Fibroblast of villous mesenchyme (primary cell): ENCODE measurements around the gene SDR39U1. TPM values are rescaled to one million over a fixed set of nuclear protein-coding genes. Genes with fewer than 3 reads are reported as not detected.
"Not testable (repeated sequence)": the region's sequence is repeated elsewhere in the genome, so short reads cannot be mapped to it uniquely, and the experiment has no call there.

ENCODE experiments used
- DNase-seq: peaks from one replicate; pipeline ENCODE4 v3.0.0-alpha.2; 2010; ENCODE audit warnings: low read depth
- H3K4me3 ChIP-seq: 2 replicates; pipeline ENCODE4 v1.5.1; 2011; ENCODE audit warnings: low read depth, mild to moderate bottlenecking, low read length
- total RNA-seq: library from RNA; depleted of rRNA; stranded (reverse); fragments of >200 nt; gene quantifications from 2 replicates; pipeline ENCODE4 v1.2.3, GENCODE V29; 2012
- TF ChIP-seq, protein P1 (sequence below): IDR thresholded peaks from 2 replicates; pipeline ENCODE4 v1.5.1; 2012; ENCODE audit warnings: low read depth, mild to moderate bottlenecking, low read length; ENCODE audit not compliant: insufficient read depth

Gene SDR39U1
- total RNA-seq, 1 donor, result 9.5 TPM

DNA sequence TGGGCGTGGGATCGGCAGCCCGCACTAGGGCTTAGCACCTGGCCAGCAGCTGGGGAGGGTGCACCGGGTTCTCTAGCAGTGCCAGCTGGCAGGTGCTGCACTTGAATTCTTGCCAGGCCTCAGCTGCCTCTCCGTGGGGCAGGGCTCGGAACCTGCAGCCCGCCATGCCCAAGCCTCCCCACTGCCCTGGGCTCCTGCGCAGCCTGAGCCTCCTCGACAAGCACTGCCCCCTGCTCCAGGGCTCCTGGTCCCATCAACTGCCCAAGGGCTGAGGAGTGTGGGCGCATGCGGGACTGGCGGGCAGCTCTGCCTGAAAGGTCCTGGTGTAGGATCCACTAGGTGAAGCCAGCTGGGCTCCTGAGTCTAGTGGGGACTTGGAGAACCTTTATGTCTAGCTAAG lies 30.6 kb upstream of the SDR39U1 start:
- TF ChIP-seq, protein P1, sequence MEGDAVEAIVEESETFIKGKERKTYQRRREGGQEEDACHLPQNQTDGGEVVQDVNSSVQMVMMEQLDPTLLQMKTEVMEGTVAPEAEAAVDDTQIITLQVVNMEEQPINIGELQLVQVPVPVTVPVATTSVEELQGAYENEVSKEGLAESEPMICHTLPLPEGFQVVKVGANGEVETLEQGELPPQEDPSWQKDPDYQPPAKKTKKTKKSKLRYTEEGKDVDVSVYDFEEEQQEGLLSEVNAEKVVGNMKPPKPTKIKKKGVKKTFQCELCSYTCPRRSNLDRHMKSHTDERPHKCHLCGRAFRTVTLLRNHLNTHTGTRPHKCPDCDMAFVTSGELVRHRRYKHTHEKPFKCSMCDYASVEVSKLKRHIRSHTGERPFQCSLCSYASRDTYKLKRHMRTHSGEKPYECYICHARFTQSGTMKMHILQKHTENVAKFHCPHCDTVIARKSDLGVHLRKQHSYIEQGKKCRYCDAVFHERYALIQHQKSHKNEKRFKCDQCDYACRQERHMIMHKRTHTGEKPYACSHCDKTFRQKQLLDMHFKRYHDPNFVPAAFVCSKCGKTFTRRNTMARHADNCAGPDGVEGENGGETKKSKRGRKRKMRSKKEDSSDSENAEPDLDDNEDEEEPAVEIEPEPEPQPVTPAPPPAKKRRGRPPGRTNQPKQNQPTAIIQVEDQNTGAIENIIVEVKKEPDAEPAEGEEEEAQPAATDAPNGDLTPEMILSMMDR, result no peak
- H3K4me3 ChIP-seq, result no peak overlapping the region
- DNase-seq, result no peak

DNA sequence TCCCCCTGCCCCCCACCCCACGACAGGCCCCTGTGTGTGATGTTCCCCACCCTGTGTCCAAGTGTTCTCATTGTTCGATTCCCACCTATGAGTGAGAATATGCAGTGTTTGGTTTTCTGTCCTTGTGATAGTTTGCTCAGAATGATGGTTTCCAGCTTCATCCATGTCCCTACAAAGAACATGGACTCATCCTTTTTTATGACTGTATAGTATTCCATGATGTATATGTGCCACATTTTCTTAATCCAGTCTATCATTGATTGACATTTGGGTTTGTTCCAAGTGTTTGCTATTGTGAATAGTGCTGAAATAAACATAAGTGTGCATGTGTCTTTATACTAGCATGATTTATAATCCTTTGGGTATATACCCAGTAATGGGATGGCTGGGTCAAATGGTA lies 27.9 kb upstream of the SDR39U1 start:
- not testable (repeated sequence) for H3K4me3 ChIP-seq, DNase-seq

DNA sequence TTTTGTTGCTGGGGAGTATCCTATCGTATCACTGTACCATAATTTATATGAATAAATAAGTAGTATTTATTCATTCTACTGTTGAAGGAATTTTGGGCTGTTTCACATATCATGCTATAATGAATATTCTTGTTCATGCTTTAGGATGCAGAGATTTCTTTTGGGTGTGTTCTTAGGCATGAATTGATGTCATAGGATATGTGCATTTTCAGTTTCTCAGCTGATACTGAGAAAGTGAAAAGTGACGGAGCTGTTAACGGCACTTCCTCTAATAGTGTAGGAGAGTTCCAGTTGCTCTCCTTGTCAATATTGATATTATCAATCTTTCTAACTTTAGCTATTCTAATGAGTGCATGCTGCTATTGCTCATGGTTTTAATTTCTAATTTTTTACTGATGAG lies 23.2 kb upstream of the SDR39U1 start:
- no peak overlapping the region for H3K4me3 ChIP-seq
- TF ChIP-seq, protein P1, result no peak
- no peak for DNase-seq

DNA sequence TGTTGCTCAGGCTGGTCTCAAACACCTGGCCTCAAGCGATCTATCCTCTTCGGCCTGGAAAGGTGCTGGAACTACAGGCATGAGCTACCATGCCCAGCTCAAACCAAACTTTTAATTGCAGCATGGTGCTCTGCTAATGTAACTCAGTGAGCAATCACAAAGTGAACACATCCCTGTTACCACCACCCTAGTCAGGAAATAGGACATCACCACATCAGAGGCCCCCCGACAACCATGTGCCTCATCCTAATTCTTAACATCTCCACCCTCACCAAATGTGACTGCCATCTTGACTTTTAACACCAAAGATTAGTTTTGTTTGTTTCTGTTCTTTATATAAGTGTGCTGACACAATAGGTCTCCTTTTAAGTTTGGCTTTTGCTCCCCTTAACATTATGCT lies 22.8 kb upstream of the SDR39U1 start:
- H3K4me3 ChIP-seq, result no peak overlapping the region
- TF ChIP-seq, protein P1, result no peak
- DNase-seq, result no peak

DNA sequence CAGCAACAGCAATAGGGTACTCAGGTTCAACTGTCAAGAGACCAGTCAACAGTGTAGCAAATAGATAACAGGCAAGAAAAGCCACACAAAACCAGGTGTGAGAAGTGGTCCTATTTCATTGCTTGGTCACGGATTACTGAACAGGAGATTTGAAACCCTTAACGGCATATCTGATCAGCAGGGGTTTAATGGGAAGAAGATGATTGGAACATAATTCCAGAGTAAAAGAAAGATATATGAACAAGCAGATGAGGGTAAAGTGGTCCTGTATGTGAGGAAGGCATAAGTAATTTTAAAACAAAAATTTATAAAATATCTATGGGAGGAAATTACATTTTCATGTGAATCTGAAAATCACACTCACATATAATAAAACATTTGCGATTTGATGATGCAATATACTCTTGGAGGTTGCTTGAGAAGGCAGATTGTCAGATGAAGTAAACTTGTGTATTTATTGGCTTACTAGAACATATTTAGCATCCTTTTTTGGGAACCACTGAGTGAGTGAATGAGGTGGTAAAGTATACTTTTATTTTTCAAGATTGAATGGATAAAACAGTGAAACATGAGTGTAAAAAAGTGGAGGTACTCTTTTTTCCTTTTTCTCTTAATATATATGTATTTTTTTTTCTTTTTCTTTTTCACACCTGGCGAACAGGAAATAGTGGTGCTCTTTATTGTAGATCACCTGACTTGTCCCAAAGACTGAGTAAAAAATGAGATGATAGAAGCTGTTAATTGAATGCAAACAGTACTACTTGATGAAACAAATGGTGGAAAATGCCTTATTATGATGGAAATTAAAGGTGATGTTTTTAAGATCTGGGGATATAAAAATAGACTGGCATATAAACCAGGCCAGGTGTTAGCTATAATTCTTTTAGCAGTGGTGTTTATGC lies 21.6 kb upstream of the SDR39U1 start:
- no peak for DNase-seq
- no peak overlapping the region for H3K4me3 ChIP-seq
- TF ChIP-seq, protein P1, result no peak

DNA sequence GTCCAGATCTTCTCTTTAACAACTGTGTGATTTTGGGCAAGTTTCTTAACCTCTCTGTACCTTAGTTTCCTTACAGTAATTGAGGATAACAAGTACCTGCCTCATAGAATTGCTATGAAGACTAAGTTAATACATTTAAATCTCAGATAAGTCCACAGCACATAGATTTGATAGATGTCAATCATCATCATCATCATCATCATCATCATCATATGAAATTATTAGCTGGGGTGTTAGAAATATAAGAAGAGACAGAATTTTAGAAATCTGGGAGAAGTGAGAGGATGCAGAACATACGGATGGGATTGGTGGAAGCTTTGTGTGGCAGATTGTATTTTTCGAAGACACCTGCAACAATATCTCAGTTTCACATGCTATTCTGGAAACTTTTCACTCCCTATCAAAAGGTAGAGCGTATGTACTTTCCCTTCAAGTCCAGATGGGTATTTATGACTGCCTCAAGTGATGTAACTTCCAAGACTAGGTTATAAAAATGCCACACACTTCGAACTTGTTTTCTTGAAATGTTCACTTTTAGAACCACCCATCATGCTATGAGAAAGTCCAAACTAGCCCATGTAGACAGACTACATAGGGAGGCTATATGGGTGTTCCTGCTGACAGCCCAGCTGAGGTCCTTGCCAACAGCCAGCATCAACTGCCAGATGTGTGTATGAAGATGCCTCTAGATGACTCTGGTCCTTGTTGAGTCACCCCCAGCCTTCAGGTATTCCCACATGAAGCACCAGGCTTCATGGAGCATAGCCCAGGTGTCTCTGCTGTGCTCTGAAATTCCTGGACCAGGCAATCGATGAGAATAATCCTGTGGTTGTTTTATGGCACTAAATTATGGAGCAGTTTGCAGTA lies 20.7 kb upstream of the SDR39U1 start:
- TF ChIP-seq, protein P1, result no peak
- no peak for DNase-seq
- H3K4me3 ChIP-seq, result no peak overlapping the region

DNA sequence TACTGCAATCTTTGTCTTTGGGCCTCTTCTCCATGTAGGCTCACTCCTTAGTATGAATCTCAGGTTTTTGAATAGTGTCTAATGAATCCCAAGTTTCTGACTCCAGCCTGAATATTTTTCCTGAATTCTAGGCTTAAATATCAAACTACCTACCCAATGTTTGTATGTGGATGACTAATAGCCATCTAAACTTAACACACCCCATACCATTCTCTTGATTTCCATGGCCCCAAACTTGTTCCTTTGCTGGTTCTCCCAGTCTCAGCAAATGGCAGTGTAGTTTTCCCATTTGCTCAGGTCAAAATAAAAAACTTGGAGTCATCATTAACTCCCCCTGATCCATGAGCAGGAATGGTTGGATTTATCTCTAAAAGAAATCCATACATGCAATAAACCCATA lies 18.8 kb upstream of the SDR39U1 start:
- no peak overlapping the region for H3K4me3 ChIP-seq
- TF ChIP-seq, protein P1, result no peak
- DNase-seq, result no peak
